Endothelial cell of hepatic sinusoid (primary cell): ENCODE results near the gene NEO1.

Experiments
- in situ Hi-C: cut with HindIII; loops from 2 replicates; pipeline ENCODE4 v1.10.0; 2017; ENCODE audit warnings: low sequenced_read_pairs

NEO1 gene, protein sequence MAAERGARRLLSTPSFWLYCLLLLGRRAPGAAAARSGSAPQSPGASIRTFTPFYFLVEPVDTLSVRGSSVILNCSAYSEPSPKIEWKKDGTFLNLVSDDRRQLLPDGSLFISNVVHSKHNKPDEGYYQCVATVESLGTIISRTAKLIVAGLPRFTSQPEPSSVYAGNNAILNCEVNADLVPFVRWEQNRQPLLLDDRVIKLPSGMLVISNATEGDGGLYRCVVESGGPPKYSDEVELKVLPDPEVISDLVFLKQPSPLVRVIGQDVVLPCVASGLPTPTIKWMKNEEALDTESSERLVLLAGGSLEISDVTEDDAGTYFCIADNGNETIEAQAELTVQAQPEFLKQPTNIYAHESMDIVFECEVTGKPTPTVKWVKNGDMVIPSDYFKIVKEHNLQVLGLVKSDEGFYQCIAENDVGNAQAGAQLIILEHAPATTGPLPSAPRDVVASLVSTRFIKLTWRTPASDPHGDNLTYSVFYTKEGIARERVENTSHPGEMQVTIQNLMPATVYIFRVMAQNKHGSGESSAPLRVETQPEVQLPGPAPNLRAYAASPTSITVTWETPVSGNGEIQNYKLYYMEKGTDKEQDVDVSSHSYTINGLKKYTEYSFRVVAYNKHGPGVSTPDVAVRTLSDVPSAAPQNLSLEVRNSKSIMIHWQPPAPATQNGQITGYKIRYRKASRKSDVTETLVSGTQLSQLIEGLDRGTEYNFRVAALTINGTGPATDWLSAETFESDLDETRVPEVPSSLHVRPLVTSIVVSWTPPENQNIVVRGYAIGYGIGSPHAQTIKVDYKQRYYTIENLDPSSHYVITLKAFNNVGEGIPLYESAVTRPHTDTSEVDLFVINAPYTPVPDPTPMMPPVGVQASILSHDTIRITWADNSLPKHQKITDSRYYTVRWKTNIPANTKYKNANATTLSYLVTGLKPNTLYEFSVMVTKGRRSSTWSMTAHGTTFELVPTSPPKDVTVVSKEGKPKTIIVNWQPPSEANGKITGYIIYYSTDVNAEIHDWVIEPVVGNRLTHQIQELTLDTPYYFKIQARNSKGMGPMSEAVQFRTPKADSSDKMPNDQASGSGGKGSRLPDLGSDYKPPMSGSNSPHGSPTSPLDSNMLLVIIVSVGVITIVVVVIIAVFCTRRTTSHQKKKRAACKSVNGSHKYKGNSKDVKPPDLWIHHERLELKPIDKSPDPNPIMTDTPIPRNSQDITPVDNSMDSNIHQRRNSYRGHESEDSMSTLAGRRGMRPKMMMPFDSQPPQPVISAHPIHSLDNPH (N-terminal part only)

DNA sequence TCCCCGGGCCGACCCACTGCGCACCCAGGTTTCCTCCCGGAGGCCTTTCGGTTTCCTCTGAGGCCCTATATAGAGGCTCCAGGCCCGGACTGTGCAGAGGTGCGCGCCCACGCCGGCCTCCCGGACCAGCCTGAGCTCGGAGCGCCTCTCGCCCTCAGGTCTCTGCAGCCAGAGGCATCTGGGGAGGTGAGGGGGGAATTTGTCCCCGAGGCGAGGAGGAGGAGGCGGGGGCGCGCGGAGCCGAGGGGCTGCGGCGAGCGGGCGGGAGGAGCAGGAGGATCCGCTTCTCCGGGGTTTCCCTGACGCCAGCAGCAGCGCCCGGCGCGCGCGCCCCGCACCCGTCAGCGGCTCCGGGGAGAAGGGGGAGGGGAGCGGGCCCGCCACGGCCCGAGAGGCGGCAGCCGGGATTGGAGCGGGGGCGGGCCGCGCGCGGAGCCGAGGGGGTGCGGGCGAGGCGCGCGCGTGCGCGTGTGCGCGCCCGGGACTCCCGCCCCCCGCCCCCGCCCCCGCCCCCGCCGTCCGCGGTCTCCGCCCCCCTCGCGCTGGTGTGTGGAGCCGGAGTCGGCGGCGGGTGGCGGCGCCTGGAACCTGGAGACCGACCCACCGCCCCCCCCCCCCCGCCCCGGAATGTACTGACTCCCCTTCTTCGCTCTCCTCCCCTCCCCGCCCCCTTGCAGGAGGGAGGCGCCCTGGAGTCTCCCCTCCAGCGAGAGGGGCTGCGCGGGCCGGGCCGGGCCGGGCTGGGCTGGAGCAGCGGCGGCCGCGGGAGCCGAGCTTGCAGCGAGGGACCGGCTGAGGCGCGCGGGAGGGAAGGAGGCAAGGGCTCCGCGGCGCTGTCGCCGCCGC is at the start of gene NEO1:
TSS of gene NEO1 (plus strand) at position 657 of the 846 bp plus-strand sequence. CDS start 213 bp downstream, outside the sequence.
- in situ Hi-C loops = no loop called here

DNA sequence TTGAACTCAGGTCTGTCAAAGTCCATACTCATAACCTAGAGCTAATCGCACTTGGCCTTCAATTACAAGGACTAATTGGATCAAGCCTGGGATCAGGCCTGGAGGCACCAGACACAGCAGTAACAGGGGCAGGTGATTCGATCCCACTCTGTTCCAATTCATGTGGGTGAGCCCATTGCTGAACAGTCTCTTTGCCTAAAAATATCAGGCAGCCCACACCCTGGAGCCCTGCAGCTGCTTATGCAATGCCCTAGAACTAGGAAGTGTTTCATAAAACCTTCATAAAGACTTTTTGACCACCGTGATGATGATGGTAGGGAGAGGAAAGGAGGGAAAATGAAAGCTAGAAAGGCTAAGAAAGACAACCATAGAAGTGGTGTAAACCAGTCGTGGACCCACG is 47.8 kb upstream of the NEO1 start:
- in situ Hi-C loops = no loop called here

DNA sequence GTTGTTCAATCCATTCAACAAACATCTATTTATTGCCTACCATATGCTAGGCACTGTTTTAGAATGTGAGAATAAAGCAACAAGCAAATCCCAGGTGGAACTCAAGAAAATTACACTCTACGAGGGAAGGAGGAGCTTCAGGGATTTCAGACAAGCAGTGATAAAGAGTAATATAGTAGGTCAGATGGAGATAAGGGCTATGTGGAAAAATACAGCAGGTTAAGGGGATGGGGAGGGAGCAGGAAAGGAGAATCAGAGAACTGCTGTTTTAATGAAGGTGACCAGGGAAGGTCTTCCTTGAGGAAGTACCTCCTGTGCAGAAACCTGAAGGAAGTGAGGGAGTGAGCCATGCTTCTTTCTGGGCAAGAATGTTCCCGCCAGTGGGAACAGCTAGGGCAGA is 47.2 kb upstream of the NEO1 start:
- in situ Hi-C loops = no loop called here

DNA sequence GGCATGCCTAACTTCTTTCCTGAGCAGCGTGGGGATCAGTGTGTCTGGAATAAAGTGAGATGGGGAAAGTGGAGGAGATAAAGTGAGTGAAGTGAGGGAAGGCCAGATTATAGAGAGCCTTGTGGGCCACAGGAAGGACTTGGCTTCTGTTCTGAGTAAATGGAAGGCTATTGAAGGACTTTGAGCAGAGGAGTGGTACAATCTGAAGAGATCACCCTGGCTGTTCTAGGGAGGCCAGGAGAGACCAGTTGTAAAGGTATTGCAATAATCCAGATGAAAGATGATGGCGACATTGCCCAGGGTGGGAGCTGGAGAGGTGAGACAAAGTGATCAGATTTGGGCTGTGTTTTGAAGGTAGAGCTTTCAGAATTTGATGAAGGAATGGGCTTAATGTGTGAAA is 46.8 kb upstream of the NEO1 start:
- in situ Hi-C loops = no loop called here

DNA sequence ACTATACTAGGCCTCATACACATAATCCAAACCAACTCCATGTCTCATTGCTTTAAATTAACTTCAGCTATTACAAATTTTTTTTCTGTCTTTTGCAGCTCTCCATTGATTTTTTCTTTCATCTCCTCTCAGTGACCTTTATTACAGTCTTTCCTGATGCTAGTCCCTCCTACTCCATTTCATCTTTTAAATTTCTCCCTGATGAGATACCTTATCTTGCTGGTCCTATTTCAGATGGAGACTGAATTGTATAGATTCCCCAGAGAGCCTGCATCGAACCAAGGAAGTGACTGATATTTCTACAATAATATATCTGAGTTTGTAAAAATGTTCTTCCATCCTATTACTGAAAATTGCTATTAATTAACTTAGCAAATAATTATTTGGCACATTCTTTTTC is 45.7 kb upstream of the NEO1 start:
- in situ Hi-C loops = no loop called here

DNA sequence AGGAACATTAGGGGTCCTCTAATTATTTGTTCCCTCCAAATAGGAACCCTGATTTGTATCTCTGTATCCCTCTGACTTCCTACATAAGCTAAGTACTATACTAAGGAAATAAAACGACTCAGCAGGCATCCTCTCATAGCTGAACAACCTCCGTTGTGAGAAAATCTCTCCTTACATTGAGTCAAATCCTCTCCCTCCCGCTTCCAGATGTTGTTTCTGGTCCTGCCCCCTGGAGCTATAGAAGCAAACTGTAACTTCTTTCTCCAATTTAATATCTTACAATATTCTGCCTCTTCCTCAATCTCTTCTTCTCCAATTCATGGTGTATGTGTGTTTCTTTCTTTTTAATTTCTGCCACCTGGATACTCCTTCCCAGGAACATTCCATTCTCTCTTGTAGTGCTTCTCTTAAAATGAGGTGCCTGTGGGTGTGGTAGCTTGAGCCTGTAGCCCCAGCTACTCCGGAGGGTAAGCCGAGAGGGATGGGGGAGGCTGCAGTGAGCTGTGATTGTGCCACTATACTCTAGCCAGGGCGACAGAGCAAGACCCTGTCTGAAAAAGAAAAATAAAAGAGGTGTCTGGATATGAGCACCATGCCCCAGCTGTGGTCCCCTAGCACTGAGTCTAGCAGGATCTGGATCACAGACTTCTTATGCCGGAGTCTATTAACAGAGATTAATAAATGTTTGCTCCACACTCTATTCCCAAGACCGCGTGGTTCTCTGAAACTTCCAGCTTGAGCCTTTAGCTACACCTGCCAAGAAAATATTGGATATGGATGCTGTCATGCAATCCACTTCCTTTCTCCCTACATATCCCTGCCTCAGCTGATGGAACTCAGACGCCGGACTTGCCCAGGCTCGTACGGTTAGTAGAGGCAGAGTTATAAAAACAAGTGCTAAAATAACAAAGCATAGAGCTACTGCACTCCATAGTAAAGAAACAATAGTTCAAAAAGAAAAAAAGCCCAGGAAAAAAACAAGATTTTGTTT is 42.9 kb upstream of the NEO1 start:
- in situ Hi-C loops = no loop called here

DNA sequence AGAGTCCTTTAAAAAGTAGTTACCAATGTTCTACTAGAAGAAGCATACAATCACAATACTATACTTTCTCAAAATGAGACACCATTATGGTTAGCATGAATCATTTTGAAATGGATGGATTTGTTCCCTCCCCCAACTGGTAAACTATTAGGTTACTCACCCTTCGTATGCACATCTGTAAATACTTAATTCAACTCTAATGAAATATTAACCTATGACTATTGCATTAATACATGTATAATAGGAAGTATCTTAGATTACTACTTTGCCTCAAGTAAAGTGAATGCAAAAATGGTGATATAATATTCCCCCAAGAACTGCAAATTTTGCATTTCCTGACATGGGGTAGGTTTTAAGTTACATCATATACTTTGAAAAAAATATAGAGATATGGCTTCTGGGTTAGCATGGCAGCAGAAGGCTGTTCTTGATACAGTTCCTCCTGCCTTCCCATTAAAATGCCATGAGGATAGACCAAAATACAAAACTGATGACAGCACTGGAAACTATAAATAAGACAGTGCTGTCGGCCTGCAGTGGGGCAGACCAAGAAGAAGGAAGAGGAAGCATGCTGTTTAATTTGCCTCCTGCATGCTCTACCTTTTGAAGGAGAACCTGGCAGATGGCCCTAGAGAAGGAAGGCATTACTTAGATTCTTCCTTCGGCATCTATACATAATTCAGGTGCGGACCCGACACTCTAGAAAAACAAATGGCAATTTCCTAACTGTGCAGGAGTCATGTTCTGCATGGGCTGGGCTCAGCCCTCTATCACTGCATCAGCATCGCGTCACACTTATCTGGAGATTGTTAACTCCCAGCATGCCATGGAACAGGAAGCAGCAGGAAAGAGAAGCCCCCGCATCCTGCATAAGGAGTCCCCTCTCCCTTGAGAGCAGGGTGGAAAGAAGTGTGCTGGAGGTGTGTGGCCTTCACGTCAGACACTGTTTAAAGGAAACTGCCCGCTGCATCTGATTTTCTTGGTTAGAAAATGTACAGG is 41.8 kb upstream of the NEO1 start:
- in situ Hi-C loops = no loop called here

DNA sequence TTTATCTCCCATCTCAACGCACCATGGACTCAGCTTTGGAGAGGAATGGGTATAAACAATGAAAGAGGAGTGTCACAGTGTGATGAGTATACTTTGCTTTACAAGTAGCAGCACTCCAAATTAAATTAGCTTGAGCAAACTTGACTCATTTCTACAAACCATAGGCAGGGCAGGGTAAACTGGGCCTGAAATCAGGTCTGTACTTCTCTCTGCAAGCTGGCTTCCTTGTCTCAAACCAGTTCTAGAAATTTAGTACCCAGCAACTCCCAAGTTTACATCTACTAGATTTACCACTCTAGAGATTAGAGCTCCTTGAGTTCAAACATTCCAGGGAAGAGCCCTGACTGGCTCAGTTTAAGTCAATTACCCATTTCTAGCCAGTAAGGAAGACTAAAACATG is 37.4 kb upstream of the NEO1 start:
- in situ Hi-C loops = no loop called here

DNA sequence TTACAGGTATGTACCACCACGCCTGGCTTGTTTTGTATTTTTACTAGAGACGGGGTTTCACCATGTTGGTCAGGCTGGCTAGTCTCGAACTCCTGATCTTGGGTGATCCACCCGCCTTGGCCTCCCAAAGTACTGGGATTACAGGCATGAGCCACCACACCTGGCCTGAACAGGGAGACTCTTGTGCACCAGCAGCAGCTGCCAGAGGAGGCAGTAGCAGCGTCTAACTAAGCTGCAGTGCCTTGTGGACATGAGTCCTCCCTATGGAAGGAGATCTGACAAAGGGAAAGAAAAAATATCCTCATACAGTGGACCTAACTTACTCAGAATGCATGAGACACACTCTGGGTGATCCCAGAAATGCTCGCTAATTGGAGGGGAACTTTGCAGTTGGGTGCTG is 36.8 kb upstream of the NEO1 start:
- in situ Hi-C loops = no loop called here

DNA sequence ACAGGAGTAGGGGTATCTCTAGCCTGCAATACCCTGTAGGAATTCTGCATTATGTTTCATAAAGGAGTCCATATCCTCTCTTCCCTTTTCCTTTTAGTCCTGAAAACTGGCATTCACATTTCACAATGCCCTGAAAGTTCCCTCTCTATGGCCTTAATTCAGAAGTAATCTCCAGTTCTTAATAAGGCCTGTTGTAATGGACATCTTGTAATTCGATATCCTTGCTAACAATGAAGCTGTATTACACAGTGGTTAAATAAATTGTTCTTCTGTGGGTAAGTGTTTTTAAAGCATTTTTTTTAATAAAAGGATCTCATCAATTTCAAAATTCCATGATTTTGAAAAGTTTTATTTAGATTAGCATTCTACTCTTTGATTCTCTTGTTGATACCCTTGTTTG is 34.3 kb upstream of the NEO1 start:
- in situ Hi-C loops = no loop called here

DNA sequence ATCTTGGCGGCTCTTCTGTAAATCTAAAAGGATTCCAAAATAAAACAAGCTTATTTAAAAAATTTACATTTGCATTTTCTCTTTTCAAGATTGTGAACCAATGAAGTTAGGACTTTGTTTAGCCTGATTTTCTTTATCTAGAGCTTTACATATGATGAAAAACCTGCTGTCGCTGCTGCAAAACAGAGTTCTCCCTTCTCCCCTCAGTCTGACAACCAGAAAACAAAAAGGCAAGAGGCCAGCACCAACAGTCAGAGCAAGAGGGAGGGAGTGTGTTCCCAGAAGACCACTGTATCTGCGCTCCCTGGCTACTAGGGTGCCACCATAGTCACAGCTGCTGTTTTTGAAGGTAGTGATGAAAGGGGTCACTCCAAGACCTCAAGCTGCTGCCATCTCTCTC is 33.1 kb upstream of the NEO1 start:
- in situ Hi-C loops = no loop called here

DNA sequence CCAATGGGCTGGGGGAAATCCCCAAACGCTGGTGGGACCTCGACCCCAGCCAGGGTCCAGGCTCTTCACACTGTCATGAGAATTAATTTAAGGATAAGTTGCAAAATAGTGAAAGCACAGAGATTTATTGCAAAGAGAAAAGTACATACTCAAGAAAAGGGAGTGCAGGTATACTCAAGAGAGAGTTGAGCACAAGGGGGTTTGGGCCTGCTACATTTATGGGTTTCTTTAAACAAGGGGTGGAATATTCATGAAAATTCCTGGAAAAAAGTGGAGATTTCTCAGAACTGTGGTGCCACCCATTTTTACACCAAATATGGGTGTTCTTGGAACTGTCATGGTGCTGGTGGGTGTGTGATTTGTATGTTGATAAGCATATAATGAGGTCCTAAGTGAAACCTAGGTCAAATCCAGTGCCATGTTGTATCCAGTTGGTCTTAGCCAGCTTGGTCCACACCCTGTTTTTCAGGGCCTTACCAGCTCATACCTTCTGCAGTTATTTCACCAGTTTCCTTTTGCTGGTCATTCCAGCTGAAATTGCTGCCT is 32.6 kb upstream of the NEO1 start:
- in situ Hi-C loops = no loop called here

DNA sequence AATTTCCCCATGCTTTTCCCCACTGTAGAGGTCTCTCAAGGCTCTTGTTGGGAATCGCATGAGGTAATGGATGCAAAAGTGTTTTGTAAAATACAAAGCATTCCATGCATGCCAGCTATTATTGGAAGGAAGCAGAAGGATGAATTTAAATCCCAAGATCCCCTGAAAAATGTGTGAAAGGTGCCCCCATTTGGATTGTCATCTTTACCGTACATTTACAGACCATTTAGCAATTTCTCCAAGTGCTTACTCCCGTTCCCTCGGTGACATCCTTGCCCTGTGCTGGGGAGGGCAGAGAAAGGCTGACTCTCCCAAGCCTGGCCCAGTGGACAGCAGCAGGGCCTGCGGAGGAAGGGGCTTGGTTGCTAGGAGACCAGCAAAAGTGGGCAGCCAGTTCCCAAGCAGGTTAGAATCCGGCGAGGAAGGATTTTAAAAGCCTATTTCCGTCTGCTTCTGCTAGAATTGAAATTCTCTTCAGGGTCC is 31.1 kb upstream of the NEO1 start:
- in situ Hi-C loops = no loop called here

DNA sequence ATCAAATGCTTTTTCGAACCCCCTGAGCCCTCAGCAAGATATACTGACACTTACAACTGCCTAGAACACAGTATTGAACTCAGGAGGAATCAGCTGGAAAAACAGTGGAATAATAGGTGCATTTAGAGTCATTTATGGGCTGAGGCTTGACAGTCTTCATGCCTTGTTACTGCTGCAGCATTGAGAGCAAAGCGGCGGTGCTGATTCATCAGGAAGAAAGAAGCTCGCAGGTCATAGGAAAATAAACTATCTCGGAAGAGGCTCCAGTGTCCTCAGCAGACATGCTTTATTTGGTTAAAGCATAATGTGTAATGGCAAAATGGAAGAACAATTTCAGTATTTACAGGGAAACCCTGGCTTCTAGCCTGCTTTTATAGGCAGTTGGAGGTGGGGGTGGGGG is 30.1 kb upstream of the NEO1 start:
- in situ Hi-C loops = no loop called here

DNA sequence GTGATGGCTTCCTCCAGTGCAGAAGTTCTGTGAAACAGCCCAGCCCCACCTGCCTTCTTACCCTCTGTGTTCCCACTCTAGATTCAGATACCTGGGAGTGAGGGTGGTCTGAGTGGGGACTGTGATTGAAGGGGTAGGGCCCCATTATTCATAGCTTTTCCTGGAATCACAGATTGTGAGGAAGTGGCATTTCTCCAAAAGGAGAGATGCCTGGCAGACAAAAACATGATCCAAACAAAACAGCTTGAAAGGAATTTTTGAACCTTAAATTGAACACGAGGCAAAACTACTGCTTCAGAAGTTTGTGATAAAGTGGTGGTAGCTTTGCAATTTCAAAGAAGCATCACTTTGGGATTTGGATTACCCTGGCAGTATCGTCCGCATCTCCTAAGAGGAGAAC is 29.2 kb upstream of the NEO1 start:
- in situ Hi-C loops = no loop called here

DNA sequence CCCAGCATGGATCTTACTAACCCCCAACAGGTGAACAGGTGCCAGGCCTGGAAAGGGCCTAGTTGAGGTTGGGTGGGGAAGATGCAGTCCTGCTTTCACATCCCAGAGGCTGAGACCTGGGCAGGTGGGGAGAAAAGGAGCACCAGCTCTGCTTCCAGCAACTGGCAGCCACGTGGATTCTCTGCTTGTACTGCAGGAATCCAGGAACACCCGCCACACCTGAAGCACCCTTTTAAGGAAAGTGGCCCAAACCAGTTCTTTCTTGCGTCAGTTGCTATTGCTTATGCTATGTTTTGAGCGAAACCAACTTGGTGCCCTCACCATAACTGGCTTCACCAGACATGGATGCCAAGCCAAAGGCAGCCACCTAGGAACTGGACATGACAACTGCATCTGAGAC is 28.1 kb upstream of the NEO1 start:
- in situ Hi-C loops = no loop called here

DNA sequence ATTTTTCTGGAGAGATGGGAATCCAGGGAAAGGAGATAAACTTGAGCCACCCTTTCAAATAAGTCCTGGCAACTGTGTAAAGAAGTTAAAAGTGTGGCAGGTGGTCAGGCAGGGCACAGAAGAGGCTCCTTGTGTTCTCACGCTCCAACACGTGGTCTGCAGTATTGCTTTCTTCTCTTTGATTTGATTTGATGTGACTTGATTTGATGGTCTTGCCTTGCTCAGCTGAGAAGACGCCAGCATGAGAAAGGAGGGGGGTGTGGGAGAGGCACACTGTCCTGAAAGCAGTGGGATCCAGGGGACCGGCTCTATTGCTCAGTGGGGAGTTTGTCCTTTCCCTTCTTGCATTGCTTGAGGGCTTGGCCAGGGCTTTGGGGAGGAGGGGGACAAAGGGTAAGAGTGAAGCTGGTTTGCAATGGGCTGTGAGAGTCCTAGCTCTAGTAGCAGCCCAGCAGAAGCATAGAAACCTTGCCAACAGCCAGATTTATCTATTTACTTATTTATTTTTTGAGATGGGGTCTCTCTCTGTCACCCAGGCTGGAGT is 25.7 kb upstream of the NEO1 start:
- in situ Hi-C loops = no loop called here
